OCI-LY7 (cell line): ENCODE results near the gene NUTM2A. TPM values are rescaled to one million over a fixed set of nuclear protein-coding genes. Genes with fewer than 3 reads are reported as not detected.

Source experiments
- total RNA-seq, 2 experiments: library from RNA; depleted of rRNA in 1 of 2; stranded (reverse); fragments of >200 nt in 1 of 2; shearing (Covaris generic) in 1 of 2; gene quantifications; 2 replicates each; pipeline ENCODE4 v1.2.3, GENCODE V29; 2014 to 2022

Gene NUTM2A
- total RNA-seq, 2 experiments from 2014 or later, result 0.41 to 0.97 TPM

Other genes with a start within 250 kb of the NUTM2A start
- gene FAM25A, start 205.2 kb upstream of the NUTM2A start, total RNA-seq (2014; rRNA removed; shearing (Covaris generic)), result not detected in 2 replicates
- not detected in 2 replicates for gene FAM25A, start 205.2 kb upstream of the NUTM2A start, total RNA-seq (2022)
- gene GLUD1, start 130.6 kb upstream of the NUTM2A start, total RNA-seq (2014; rRNA removed; shearing (Covaris generic)), result 86.5 and 98.5 TPM in 2 replicates
- gene GLUD1, start 130.6 kb upstream of the NUTM2A start, total RNA-seq (2022), result 109 and 114 TPM in 2 replicates
- 32.8 and 34.3 TPM in 2 replicates for gene SHLD2, start 130.2 kb upstream of the NUTM2A start, total RNA-seq (2014; rRNA removed; shearing (Covaris generic))
- gene SHLD2, start 130.2 kb upstream of the NUTM2A start, total RNA-seq (2022), result 36.1 and 37.3 TPM in 2 replicates
- gene NUTM2D, start 132.3 kb downstream of the NUTM2A start, total RNA-seq (2014; rRNA removed; shearing (Covaris generic)), result 1.2 TPM in 2 replicates
- gene NUTM2D, start 132.3 kb downstream of the NUTM2A start, total RNA-seq (2022), result 1.3 and 2.5 TPM in 2 replicates